ENCODE measurements around the gene MSRB3. TPM values are rescaled to one million over a fixed set of nuclear protein-coding genes. Genes with fewer than 3 reads are reported as not detected.

The MSRB3 gene
- total and polyA plus RNA-seq, 2 of the 8 experiments (the other 6 are each of a cell fraction or from before 2014, with no cell fraction given), result 0.32 to 1.2 TPM

DNA sequence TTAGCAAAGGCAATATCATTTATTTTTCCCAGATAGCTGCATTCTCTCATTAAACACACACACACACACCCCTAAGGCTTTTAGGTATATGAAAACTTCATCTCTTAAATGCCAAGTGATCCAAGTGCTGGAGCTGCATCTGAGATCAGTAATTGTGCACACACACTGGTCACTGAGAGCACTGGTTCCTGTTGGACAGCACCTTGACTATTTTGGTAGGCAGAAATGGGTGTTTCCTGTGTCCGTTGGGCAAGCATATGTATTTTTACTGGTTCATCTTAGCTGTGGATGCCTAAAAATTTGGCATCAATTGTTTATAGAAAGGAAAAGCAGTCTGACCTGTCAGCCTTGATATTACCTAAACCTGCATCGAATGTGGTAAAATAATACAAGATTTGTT lies 182.5 kb downstream of the MSRB3 start:
- CTCF ChIA-PET (ENCODE audit: partially characterized antibody), result interaction anchor here (1.5 kb wide), 1 partner anchor 11 kb away, joined by 3 read pairs; no protein-coding TSS in a partner anchor
- Histone ChIP-seq H3K4me1 (replicated peaks in 1 of 4; ENCODE audit: control insufficient read depth in 3 of 4, insufficient read depth in 4 of 4, low read length in 3 of 4) (no peaks in the 10 kb centered on the region; a peak in 2 of 7 replicates), H4K5ac (ENCODE audit: insufficient read length, low read depth, low read length) (no peak overlapping the region), H3K4ac (replicated peaks; ENCODE audit: insufficient read length, low read depth, low read length) (no peak overlapping the region), H3K9me3 (ENCODE audit: insufficient read depth in 2 of 2, low read depth in 1 of 2, low read length in 1 of 2) (no peaks in the 10 kb centered on the region), H2AK5ac (ENCODE audit: low read depth, low read length) (no peak overlapping the region), H4K8ac (ENCODE audit: extremely low read depth, insufficient read depth, low read length) (no peak overlapping the region), H3K18ac (ENCODE audit: extremely low read depth, low read length) (no peak overlapping the region), H2AFZ (ENCODE audit: low read length) (no peak overlapping the region; the same call in 1 of the 2 replicates), H4K20me1 (replicated peaks in 1 of 2; ENCODE audit: control insufficient read depth in 1 of 2, insufficient read depth in 2 of 2, low read length in 2 of 2) (no peaks in the 10 kb centered on the region), H4K91ac (replicated peaks; ENCODE audit: insufficient read length, low read length) (no peak overlapping the region), H3K23ac (ENCODE audit: insufficient read length) (no peak overlapping the region), H2BK15ac (ENCODE audit: low read length) (no peak overlapping the region), H2BK20ac (ENCODE audit: low read length) (no peak overlapping the region), H3K27me3 (replicated peaks in 1 of 4; ENCODE audit: control insufficient read depth in 3 of 4, extremely low read depth in 1 of 4, insufficient read depth in 3 of 4, low read length in 3 of 4) (no peaks in the 10 kb centered on the region), H3K4me2 (ENCODE audit: insufficient read depth in 1 of 2, low read depth in 2 of 2, low read length in 2 of 2) (no peak overlapping the region), H3K36me3 (ENCODE audit: control insufficient read depth in 2 of 4, insufficient read depth in 4 of 4, low read length in 3 of 4) (no peaks in the 10 kb centered on the region), H3K79me1 (ENCODE audit: low read depth, low read length) (no peaks in the 10 kb centered on the region), H3K23me2 (ENCODE audit: low read depth, low read length) (no peaks in the 10 kb centered on the region), H2BK5ac (ENCODE audit: low read depth, low read length) (no peak overlapping the region), H3K14ac (ENCODE audit: insufficient read length) (no peak overlapping the region), H3K56ac (replicated peaks; ENCODE audit: insufficient read length, low read depth, low read length) (no peak overlapping the region), H2BK120ac (replicated peaks; ENCODE audit: low read depth, low read length) (no peak overlapping the region), H3K4me3 (ENCODE audit: extremely low read depth in 1 of 4, insufficient read depth in 2 of 4, low read depth in 3 of 4, low read length in 4 of 4) (no peak overlapping the region), H3K9ac (replicated peaks in 1 of 4; ENCODE audit: extremely low read depth in 1 of 4, low read depth in 3 of 4, low read length in 3 of 4) (no peak overlapping the region), H3K79me2 (ENCODE audit: control insufficient read depth in 1 of 2, insufficient read depth in 2 of 2, low read length in 2 of 2) (no peaks in the 10 kb centered on the region), H2BK12ac (ENCODE audit: low read depth, low read length) (no peak overlapping the region), H3K27ac (ENCODE audit: low read depth, low read length) (no peak overlapping the region)
- 91% methylated on average over 2 of the region's 2 CpGs; no CpG with 5 or more reads in 1 of the 2 experiments for WGBS, 2 experiments (ENCODE audit: extremely low coverage in 1 of 2, insufficient coverage in 1 of 2, insufficient read length in 1 of 2, insufficient replicate concordance in 2 of 2, low coverage in 1 of 2, low lambda C conversion rate in 2 of 2, missing lambda C conversion rate in 1 of 2)
- FAIRE-seq (no peak), DNase-seq (ENCODE audit: low read depth in 1 of 2, low spot score in 2 of 2) (no peak)
- POLR2A ChIA-PET (ENCODE audit: partially characterized antibody), result no interaction called here
